ENCODE data around the gene MYO3B.

DNA sequence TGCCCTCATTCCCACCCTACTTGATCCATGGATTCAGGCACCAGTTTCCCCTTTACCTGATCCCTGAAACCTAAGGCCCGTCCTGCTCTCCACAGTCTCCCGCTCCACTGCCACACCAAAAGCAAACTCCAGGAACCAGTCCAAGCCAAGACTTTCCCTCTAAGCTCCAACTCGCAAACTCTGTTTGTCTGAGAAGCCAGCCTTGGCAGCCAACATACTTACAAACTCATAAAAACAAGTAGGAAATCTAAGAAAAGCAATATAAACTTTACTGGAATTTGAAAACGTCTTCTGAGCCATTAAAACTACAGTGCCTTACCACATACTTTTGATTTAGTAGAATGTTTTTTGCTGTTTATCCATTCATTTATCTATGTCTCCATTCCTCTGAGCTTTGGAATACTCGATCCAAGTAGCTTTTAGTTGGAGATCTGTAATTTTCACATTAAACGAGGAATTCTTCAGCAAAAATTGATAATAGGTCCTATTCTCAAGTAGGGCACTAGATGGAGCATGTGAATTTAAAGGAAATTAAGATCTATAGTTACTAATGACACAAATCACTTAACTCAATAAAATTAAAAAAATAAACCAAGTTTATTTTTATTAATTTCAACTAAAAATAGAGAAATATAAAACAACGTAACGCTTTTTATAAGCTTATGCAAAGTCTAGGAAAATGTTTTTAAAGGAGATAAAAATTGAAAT lies 199.7 kb downstream of the MYO3B start:
- TF ChIP-seq, protein P1, sequence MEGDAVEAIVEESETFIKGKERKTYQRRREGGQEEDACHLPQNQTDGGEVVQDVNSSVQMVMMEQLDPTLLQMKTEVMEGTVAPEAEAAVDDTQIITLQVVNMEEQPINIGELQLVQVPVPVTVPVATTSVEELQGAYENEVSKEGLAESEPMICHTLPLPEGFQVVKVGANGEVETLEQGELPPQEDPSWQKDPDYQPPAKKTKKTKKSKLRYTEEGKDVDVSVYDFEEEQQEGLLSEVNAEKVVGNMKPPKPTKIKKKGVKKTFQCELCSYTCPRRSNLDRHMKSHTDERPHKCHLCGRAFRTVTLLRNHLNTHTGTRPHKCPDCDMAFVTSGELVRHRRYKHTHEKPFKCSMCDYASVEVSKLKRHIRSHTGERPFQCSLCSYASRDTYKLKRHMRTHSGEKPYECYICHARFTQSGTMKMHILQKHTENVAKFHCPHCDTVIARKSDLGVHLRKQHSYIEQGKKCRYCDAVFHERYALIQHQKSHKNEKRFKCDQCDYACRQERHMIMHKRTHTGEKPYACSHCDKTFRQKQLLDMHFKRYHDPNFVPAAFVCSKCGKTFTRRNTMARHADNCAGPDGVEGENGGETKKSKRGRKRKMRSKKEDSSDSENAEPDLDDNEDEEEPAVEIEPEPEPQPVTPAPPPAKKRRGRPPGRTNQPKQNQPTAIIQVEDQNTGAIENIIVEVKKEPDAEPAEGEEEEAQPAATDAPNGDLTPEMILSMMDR (IDR thresholded peaks at IDR 0.05) = no peak
- TF ChIP-seq EZH2 (IDR thresholded peaks at IDR 0.05; ENCODE audit: borderline replicate concordance, insufficient read depth, low read depth, low read length, poor library complexity, severe bottlenecking) = no peak

Data from B cell (primary cell).